DMS114 treated with DMSO at 0.1 percent for 48 hours (cell line): ENCODE measurements around the gene DGCR8.
"Not testable (repeated sequence)": the region's sequence is repeated elsewhere in the genome, so short reads cannot be mapped to it uniquely, and the experiment has no call there.

ENCODE experiments used
- DNase-seq: peaks from one replicate; lab custom pipeline; 2025; ENCODE audit not compliant: unreplicated experiment; lab: John Stamatoyannopoulos, UW

DGCR8 gene

DNA sequence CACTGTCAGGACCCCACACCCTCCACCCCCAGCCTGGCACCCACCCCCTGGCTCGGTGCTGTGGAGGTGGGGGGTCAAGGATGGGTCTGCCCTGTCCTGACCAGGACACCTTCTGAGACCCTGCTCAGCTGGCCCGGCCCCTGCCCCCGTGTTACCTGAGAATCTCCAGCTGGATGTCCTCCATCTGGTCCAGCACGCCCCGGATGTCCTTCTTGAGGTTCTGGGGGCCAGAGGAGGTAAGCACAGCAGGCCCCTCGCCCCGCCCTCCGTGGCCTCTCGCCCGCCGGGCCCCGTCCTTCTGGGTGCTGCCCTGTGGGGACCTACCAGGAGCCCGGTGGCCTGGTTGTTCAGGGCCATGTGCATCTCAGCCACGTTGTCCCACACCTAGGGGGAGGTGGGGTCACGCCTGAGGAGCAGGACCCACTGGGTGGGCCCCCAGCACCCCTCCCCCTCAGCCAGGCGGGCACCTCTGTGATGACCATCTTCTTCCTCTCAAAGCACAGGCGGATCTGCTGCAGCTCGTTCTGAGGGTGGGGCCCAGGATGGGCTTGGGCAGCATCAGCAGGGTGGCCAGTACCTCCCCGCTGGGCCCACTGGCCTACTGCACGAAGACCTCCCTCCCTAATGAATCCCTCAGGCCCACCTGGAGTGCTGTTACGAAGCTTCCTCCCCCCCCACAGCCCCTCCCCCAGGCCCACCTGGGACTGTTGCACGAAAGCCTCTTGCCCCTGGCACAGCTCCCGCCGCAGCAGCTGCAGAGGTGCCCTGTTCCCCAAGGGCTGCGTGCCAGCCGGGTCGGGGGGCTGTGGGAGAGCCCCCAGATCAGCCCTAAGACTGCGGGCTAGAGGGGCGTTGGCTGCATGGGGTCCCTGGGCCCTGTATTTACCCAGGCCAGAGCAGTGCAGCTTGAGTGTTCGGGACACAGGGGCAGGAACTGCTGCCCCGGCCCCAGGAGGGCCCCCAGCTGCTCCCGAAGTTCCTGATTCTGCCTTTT lies 69.5 kb downstream of the DGCR8 start:
- DNase-seq: no peak

GRCh38 chr22:20150381-20151275 lies 70.6 kb downstream of the DGCR8 start, which contains the start of gene CCDC188:
Gene CCDC188 (minus strand): TSS chr22:20151055. CDS start chr22:20150986, 69 bp downstream.
- DNase-seq: no peak

- no peak for DNase-seq
These were observed 71.2 kb downstream of the DGCR8 start for GRCh38 chr22:20151276-20151588.

GRCh38 chr22:20152464-20152890 lies 72.4 kb downstream of the DGCR8 start:
- no peak for DNase-seq

GRCh38 chr22:20153945-20154344 lies 73.9 kb downstream of the DGCR8 start:
- no peak for DNase-seq

GRCh38 chr22:20154602-20155187 lies 74.7 kb downstream of the DGCR8 start:
- DNase-seq: no peak

DNA sequence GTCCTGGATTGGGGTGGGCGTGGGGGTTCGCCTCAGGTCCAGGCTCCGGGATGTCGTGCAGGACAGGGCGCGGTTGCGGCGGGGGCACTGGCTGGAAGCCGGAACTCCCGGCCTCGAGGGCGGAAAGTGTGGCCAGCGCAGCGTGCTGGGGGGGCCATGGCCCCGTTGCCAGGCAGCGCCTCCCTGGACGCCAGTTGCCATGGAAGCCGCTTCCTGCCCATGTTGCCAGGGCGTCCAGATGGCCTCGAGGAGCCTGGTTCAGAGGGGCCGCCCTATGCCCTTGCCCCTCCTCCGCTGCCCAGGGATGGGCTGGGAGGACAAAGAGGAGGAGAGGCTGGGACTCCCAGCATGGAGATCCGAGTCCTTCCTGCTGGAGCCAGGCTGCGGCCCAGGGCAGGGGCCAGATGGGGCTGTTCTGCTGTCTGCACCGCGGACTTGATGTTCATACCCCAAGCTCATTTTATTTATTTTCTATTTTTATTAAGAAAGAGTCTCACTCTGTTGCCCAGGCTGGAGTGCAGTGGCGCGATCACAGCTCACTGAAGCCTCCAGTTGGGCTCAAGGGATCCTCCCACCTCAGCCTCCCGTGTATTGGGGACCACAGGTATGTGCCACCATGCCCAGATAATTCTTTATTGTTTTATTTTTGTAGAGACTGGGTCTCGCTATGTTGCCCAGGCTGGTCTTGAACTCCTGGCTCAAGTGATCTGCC lies 75.4 kb downstream of the DGCR8 start:
- DNase-seq: no peak

DNA sequence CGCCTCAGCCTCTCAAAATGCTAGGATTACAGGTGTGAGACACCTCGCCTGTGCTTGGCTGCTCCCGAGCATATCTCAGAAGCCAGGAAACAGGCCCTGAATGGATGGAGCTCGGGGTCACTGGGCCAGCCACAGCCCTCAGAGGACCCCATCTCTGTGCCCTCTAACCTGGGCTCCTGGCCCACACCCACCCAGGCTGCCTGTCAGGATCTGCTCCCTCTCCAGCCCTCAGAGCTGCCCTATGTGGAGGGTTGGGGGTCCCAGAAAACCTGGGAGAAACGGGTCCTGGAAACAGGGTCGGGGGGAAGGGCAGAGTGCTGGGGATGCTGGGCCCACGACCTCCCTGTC lies 76.0 kb downstream of the DGCR8 start:
- no peak for DNase-seq

DNA sequence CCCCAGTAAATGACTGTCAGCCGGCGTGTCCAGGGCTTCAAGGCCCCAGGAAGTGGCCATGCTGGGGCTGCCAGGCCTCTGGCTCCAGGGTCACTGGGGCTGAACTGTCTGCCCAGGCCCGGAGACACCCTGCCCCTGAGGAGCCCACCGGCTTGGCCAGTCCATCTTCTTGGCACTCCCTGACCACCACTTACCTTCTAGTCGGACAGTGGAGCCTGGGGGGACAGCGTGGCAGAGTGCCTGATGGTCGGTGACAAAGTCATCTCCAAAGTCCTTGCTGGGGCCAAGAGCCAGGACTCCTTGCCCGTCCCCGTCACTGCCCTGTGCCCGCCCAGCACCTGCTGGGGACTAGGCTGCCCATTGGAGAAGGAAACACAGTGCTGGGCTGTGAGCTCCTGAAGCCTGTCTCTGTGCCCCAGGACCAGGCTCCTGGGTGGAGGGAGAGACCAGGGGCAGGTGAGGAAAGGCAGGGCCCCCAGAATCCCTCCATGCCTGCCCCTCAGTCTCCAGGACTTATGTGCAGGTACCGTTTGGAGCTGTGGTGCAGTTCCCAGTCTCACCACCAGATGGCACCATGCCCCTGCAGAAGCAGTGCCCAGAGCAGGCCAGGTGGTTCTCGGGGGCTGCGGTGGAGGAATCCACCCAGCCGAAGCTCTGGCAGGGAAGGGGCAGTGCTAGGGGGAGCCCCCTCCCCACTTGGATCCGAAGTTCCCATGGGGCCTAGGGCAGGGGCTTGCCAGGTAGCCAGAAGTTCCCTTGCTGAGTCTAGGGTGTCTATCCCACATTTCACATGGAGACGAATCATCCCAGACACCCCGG lies 76.8 kb downstream of the DGCR8 start:
- DNase-seq: no peak

GRCh38 chr22:20157430-20158183 lies 77.6 kb downstream of the DGCR8 start:
- no peak for DNase-seq

GRCh38 chr22:20158391-20159036 lies 78.5 kb downstream of the DGCR8 start:
- DNase-seq: no peak

GRCh38 chr22:20159076-20159475 lies 79.0 kb downstream of the DGCR8 start:
- no peak for DNase-seq

- not testable (repeated sequence) for DNase-seq
These were observed 79.5 kb downstream of the DGCR8 start for GRCh38 chr22:20159531-20159930.

DNA sequence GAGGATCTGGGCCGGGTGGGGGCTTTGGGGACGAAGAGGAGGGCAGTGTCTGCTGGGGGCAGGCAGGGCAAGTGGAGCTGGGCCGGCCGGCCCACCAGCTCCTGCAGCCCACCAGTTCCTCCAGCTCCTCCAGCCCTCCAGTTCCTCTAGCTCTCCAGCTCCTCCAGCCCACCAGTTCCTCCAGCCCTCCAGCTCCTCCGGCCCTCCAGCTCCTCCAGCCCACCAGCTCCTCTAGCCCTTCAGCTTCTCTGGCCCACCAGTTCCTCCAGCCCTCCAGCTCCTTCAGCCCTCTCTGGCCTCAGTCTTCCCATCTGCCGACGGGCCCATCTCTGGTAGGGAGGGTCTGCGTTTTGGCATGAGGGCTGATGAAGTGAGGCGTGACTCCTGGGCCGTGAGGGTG lies 80.0 kb downstream of the DGCR8 start:
- DNase-seq: no peak
